GM19438 (cell line): ENCODE results near the gene PAQR7.

Source experiments
- ATAC-seq: cut with Tn5 transposase; IDR thresholded peaks from one replicate; pipeline ENCODE4 v1.9.1; 2021; ENCODE audit warnings: low read depth; ENCODE audit not compliant: unreplicated experiment

The PAQR7 gene

GRCh38 chr1:25903986-25904385 is 28.5 kb upstream of the PAQR7 start:
- ATAC-seq = no peak

- ATAC-seq = no peak
Measured at GRCh38 chr1:25902462-25902861, 27.0 kb upstream of the PAQR7 start.

- ATAC-seq = no peak
Measured at GRCh38 chr1:25900219-25900618, 24.7 kb upstream of the PAQR7 start.

- no peak for ATAC-seq
Measured at GRCh38 chr1:25899792-25900191, 24.3 kb upstream of the PAQR7 start.

- no peak for ATAC-seq
Measured at GRCh38 chr1:25898223-25899015, 22.9 kb upstream of the PAQR7 start.

- no peak for ATAC-seq
Measured at GRCh38 chr1:25897754-25898153, 22.2 kb upstream of the PAQR7 start.

GRCh38 chr1:25896266-25896665 is 20.8 kb upstream of the PAQR7 start:
- ATAC-seq = no peak

GRCh38 chr1:25895365-25895990 is 20.0 kb upstream of the PAQR7 start:
- ATAC-seq = peak; percentile 87

GRCh38 chr1:25893116-25893515 is 17.6 kb upstream of the PAQR7 start:
- no peak for ATAC-seq

GRCh38 chr1:25891606-25892005 is 16.1 kb upstream of the PAQR7 start:
- no peak for ATAC-seq

GRCh38 chr1:25890239-25891034 is 14.9 kb upstream of the PAQR7 start:
- no peak for ATAC-seq

GRCh38 chr1:25889470-25889869 is 14.0 kb upstream of the PAQR7 start:
- no peak for ATAC-seq

- ATAC-seq = no peak
Measured at GRCh38 chr1:25888426-25888987, 13.0 kb upstream of the PAQR7 start.

GRCh38 chr1:25885602-25886001 is 10.1 kb upstream of the PAQR7 start:
- no peak for ATAC-seq

- ATAC-seq = no peak
Measured at GRCh38 chr1:25881266-25881665, 5.8 kb upstream of the PAQR7 start.

- no peak for ATAC-seq
Measured at GRCh38 chr1:25880518-25880917, 5.0 kb upstream of the PAQR7 start.

- ATAC-seq = no peak
Measured at GRCh38 chr1:25879675-25880074, 4.2 kb upstream of the PAQR7 start.

GRCh38 chr1:25878690-25879089 is 3.2 kb upstream of the PAQR7 start:
- no peak for ATAC-seq

- ATAC-seq = no peak
Measured at GRCh38 chr1:25877155-25877554, 1.6 kb upstream of the PAQR7 start.

- no peak for ATAC-seq
Measured at GRCh38 chr1:25876693-25877077, 1.2 kb upstream of the PAQR7 start.
